ENCODE measurements around the gene MAP3K7CL.

MAP3K7CL gene

GRCh38 chr21:29175408-29176134, 45.1 kb downstream of the MAP3K7CL start:
- Histone ChIP-seq H3K27me3 (no peaks in the 10 kb centered on the region; the same call in 1 of the 2 replicates), H3K4me3 (ENCODE audit: low read depth, low read length) (no peak overlapping the region), H3K4me1 (no peaks in the 10 kb centered on the region), H3K36me3 (no peaks in the 10 kb centered on the region), H3K9me3 (no peaks in the 10 kb centered on the region)
- no peak for TF ChIP-seq CTCF (IDR thresholded peaks at IDR 0.05; ENCODE audit: low read depth, low read length)
- DNase-seq = no peak

DNA sequence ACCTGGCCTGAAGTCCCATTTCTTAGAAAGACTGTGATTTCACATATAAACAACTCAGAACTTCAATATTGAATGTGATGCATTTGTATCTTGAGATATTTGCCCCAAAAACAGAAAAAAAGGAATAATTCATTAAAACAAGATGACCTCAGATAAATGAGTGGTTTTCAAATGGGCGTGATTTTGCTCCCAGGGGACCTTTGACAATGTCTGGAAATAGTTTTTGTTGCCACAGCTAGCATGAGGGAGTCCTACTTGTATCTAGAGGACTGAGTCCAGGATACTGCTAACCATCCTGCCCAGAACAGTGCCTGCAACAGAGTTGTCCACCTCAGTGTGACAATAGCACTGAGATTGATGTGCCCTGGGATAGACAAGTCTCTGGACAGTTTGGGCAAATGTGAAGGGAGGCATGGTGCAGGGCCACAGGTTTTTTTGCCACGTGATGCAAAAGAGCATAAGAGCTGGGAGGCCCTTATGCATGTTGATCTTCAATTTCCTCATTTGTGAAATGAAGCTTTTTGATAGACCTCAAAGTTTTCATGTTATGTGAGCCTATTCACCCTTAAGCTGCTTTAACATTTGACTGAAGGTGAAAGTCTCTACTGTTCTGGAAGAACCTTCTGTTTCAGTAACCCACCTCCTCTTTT, 46.2 kb downstream of the MAP3K7CL start:
- H3K4me3 ChIP-seq (ENCODE audit: low read depth, low read length) = no peak overlapping the region
- no peaks in the 10 kb centered on the region for H3K36me3 ChIP-seq
- no peaks in the 10 kb centered on the region; the same call in 1 of the 2 replicates for H3K27me3 ChIP-seq
- no peak for TF ChIP-seq CTCF (IDR thresholded peaks at IDR 0.05; ENCODE audit: low read depth, low read length)
- no peaks in the 10 kb centered on the region for H3K4me1 ChIP-seq
- no peak for DNase-seq
- no peaks in the 10 kb centered on the region for H3K9me3 ChIP-seq

DNA sequence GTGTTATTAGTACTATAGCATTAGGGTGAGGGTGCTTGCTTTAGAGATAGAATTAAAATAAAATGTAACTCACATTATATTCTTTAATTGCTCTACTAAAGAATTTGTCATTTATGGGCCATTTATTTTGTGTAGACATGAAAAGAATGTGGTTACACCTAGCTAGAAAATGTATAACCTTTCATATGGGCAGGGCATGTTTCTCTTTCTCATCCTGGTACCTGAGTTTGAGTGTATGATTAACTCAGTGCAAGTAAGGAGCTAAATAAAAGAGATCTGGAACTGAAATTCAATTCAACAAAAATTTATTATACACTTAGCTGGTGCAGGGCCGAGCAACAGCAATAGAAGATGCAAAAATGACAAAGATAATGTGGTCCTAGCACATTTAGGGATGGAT, 47.4 kb downstream of the MAP3K7CL start:
- DNase-seq = no peak
- no peak for TF ChIP-seq CTCF (IDR thresholded peaks at IDR 0.05; ENCODE audit: low read depth, low read length)
- no peaks in the 10 kb centered on the region for H3K9me3 ChIP-seq
- H3K36me3 ChIP-seq = no peaks in the 10 kb centered on the region
- no peaks in the 10 kb centered on the region for H3K4me1 ChIP-seq
- no peak overlapping the region for H3K4me3 ChIP-seq (ENCODE audit: low read depth, low read length)
- no peaks in the 10 kb centered on the region; the same call in 1 of the 2 replicates for H3K27me3 ChIP-seq

DNA sequence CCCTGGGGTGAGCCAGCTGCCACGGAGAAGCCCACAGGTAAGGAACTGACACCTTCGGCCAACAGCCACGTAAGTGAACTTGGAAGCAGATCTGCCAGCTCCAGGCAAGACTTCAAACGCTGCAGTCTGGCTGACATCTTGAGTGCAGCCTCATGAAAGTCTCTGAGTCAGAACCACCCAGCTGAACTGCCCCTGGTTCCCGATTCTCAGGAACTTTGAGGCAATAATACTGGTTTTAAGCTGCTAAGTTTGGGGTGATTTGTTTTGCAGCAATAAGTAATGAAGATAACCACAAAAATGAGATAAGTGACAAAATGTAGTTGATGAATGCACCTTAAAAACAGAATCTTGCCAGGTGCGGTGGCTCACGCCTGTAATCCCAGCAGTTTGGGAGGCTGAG, 48.5 kb downstream of the MAP3K7CL start:
- no peak for DNase-seq
- no peak overlapping the region for H3K4me3 ChIP-seq (ENCODE audit: low read depth, low read length)
- TF ChIP-seq CTCF (IDR thresholded peaks at IDR 0.05; ENCODE audit: low read depth, low read length) = no peak
- H3K36me3 ChIP-seq = no peaks in the 10 kb centered on the region
- no peaks in the 10 kb centered on the region for H3K4me1 ChIP-seq
- no peaks in the 10 kb centered on the region; the same call in 1 of the 2 replicates for H3K27me3 ChIP-seq
- H3K9me3 ChIP-seq = no peaks in the 10 kb centered on the region

GRCh38 chr21:29179503-29179902, 49.1 kb downstream of the MAP3K7CL start:
- Histone ChIP-seq H3K27me3 (no peaks in the 10 kb centered on the region), H3K4me3 (ENCODE audit: low read depth, low read length) (no peak overlapping the region), H3K4me1 (no peaks in the 10 kb centered on the region), H3K36me3 (no peaks in the 10 kb centered on the region), H3K9me3 (no peaks in the 10 kb centered on the region)
- TF ChIP-seq CTCF (IDR thresholded peaks at IDR 0.05; ENCODE audit: low read depth, low read length) = no peak
- DNase-seq = no peak

All from BE2C (cell line).